Hepatic stellate cell (primary cell): Measurements from ENCODE around the gene NKRF.

Experiments
- DNase-seq: peaks from one replicate; pipeline ENCODE4 v3.0.0; 2011; ENCODE audit warnings: low spot score

The NKRF gene

DNA sequence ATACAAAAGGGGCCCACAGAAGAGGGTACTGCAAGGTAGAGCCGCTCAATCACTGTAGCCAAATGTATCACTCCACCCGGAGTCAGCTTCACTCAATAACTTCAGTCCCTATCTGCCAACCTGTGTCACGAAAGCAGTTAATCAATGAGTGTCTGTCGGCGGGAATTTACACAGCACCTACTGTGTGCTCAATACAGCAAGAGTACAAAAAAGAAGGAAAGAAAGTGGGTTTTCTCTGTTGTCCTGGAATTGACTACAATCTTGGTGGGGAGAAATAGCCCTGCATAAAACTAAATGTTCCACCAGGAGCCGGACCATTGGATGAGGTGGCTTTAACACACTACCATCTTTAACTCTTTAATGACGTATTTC is 780 bp upstream of the NKRF start:
- DNase-seq = no peak

DNA sequence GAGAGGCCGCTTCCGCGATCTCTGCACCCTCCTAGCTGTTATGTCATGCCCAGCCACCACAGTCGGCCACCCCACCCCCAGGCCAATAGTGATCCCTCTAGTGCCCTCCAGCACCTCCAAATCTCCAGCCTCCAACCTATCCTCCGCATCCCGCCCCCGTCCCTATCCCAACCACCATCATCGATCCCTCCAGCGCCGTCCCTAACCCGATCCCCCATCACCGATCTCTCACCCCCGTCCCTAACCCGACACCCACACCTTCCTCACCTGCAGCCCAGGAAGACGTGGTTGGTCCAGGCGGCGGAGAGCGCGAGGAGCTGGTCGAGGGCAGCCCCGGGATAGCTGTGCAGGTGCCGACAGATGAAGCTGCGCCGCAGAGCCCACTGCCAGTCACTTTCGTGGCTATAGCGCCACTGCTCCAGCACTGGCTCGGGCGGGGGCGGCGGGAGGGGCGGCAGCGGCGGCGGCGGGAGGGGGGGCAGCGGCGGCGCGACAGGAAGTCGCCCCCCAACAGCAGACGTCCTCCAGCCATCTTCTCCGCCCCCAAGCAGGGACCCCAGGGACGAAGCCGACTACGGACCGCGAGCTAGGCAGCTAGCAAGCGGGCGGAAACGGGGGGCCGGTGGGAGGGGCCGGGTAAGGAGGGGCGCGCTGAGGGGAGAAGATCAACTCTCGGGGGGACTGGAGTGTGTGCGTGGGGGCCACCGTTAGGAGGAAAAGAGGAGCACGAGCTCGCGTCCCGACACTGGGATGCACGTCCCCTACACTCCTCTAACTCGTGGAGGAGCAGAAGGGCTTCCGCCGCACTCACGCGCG is 552 bp downstream of the NKRF start:
- no peak for DNase-seq

DNA sequence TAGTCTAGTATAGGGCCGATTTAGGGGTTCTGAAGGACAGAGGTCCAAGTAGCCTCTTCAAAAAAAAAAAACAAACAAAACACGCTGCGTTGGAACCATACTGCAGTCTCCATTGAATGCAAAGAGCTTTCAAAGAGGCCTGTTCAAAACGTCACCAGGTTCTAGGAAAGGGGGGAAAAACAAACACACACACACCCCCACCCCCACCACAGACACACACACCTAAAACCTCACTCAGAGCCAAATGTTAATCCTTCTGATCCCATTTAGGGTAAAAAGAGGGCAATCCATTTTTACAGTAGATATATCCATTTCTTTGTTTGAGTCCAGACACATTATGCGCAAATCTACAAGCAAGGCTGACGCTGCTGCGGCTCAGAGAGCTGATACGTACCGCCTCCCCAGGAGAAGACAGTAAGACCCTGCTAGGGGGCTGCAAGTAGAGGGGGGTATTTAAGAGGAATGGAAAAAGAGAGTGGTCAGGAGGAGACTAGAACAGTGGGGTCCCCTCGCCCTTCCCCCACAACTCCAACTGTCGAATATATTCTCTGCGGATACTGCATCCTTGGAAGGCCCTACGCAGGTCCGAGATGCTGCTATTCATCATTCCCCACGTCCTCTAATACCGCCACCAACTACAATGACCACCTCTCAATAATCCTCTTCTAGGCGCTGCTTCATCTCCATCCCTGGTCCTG is 1.3 kb downstream of the NKRF start:
- DNase-seq = no peak

DNA sequence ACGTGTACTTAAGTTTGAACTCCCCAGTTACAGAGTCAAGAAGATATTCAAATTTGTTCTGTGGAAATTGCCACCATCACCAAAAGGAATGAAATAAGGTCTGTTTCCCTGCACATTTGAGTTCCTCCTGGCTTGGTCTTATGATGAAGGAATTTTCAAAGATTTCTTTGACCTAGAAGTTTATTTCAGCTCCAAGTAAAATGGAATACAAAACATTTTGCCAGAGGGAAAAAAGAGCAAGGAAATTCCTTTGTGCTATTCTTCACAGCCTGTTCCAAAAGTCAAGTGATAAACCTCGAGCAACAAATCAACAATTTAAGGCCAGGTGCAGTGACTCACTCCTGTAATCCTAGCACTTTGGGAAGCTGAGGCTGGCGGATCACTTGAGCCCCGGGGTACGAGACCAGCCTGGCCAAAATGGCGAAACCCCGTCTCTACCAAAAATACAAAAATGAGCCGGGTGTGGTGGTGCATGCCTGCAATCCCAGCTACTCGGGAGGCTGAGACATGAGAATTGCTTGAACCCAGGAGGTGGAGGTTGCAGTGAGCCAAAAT is 3.4 kb downstream of the NKRF start:
- DNase-seq = no peak

DNA sequence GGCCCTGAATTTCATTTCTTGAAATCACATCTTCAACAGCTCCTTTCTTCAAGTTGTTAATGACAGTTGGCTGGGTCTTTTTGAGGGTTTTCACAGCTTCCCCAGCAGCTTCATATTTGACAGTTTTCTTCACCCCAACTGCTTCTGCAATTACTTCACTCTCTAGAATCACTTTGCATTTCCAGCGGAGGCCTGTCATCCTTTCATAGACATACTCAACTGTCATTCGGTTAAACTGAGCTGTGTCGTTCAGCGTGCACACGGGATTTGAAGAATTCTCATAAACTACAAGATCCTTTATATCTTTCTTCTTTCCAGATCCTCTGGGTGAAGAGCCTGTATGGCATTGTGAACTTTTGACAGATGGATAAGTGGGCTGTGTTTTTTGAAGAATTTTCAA is 16.4 kb downstream of the NKRF start:
- DNase-seq = no peak

DNA sequence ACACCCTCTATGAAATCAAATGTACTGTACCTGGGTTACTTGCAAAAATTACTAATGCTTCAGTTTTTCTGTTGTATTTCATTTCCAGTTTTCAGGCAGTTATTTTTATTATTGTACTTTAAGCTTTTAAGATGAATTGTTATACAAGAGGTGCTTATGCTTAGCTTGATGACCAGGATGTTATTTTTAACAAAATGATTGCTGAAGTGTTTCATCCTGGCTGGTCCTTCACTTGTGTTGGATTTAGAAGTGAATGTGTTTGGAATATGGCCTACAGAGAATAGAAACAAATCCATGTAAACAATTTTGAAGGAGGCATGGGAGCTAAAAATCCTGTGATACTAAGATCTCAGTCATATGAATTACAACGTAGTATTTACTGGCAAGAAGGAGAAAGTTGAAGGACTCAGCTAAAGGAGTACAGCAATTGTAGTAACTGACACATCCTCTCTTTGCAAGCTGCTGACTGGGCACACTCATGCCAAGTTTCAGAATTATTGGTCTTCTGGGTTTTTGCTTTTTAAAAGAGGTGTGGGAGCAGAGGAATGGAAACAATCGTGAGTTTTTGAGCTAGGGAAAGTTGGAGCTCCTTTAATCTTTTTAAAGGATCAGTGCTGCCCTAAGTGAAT is 22.7 kb downstream of the NKRF start:
- no peak for DNase-seq

DNA sequence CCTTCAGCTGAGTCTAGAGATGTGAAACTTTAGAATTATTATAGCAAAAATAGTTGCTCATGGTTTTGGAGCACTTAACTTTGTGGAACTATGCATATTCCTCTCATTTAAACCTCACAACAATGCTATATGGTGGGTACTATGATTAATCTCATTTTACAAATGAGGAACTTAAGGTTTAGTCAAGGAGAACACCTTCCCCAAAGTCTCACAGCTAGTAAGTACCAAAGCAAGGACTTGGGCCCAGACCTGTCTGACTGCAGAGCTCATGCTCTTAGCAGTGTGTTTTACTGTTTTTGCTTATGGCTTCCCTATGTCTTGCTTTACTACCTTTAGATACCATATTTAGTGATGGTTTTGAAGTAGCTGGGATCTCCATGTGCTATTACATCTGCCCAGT is 26.8 kb downstream of the NKRF start:
- DNase-seq = no peak

DNA sequence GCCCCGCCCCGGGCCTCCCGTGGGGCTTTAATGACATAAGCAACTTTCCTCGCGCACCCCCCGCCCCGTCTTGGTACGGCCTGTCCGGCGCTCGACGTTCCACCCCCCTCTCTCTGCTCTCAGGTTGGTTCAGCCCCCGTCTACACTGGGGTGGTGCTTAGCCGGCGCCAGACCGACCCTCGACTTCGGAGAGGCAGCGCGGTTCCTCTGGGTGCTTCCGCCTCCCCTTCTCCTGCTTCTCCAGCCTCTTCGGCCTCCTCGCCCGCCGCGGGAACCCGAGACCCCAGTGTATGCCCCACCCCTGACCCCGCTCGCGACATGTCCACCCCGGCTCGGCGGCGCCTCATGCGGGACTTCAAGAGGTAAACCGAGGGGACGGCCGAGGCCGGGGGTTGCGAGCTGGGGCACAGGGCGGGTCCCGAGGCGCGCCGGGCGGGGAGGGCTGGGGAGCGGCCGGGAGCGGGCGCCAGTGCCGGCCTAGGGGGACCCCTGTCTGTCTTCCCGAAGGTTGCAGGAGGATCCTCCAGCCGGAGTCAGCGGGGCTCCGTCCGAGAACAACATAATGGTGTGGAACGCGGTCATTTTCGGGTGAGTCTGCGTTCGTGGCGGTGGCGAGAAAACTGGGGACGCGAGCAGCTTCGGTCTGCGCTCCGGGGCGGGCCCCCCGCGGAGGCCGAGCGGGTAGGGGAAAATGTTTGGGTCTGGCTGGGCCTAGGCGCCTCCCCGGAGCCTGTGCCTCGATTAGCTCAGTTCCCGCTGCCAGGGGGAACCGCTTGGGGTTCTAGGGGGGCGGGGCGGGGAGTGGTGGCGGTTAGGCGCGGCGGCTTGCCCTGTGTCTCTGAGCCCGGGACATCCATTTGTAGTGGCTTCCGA is 31.6 kb downstream of the NKRF start, which contains the start of gene UBE2A:
Gene UBE2A (plus strand): TSS at position 170 of the 873 bp plus-strand sequence. CDS start 149 bp downstream, at position 319.
- peak; percentile 88 for DNase-seq

DNA sequence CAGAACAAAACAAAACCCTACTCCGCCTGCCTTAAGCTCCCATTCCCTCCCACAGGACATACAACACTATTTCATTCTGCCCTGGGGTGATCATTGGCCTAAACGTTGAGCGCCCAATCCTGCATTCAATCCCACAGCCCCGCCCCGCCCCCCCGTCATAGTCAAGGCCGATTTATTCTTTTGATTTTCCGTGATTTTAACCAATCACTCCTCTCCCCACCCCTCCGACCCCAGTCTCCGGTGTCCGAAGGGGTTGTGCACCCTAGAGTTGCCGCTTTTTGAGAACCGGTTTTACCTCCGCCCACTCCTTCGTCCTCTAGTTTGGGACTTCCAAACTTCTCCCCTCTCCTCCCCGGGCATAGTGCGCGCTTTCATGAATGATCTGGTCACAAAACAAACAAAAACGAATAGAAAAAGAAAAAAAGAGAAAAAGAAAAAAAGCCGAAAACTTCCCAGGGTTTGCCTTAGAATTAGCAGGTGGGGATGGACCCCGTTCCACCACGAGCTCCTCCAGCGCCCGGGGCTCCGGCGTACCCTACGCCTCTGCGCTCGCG is 32.3 kb downstream of the NKRF start:
- DNase-seq = peak; percentile 50

DNA sequence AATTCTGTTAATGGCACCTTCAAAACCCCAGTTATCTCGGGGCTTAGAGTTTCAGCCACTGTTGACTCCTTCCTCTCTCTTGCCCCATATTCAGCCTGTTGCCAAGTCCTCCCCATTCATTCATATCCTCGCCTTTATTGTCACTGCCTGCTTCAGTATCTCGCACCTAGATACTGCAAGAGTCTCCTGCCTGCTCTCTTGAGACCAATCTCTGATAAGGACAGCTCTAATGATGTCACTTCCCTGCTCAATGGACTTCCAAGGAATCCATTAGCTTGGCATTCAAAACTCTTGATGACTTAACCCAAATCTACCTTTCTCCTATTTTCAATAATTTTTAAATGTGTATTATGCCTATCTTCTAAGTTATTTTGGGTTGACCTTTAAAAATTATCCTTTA is 33.0 kb downstream of the NKRF start:
- DNase-seq = peak; percentile 7

DNA sequence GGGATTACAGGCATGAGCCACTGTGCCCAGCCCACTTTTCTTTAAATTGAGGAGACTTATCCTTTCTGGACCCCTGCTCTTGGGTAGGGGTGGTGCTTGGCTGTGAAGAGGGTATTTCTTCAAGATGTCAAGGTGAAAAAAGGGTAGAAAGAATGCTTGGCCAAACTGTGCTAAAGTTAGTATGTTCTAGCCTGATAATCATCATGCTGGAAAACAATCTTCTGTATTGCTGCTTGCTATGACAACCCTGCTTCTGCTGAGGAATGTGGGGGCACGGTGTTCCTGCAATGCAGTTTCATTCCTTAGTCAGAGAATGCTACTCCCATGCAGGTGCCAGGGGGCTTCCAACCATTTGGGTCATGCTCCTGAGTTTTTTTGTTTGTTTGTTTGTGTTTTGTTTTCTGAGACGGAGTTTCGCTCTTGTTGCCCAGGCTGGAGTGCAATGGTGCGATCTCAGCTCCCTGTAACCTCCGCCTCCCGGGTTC is 35.8 kb downstream of the NKRF start:
- no peak for DNase-seq

DNA sequence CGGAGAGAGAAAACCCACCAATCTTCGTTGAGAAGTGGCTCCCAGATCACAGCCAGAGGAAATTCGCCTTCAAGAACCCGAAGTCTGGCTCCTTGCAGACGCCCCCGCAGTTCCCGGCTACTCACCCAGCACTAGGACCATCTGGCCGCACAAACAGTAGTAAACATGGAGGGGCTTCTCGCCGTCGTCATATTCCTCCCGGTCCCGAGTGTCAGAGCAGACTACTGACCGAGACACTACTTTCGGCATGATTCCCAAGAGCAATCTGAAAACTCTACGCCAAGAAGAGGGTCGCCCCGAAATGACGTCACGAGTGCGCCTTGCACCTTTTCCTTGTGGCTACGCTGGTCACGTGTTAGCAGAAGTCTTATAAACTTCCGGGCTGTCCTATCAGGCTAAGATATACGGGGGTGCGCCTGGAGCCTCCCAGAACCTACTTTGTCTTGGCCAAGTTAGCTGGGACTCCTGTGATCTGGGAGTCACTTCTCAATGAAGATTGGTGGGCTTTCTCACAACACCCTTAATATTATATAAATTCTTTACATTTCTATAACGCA is 41.0 kb downstream of the NKRF start, which contains the start of gene STEEP1:
Gene STEEP1 (minus strand): TSS at position 303 of the 557 bp plus-strand sequence. CDS start 54 bp downstream, at position 249.
- peak; percentile 81 for DNase-seq

DNA sequence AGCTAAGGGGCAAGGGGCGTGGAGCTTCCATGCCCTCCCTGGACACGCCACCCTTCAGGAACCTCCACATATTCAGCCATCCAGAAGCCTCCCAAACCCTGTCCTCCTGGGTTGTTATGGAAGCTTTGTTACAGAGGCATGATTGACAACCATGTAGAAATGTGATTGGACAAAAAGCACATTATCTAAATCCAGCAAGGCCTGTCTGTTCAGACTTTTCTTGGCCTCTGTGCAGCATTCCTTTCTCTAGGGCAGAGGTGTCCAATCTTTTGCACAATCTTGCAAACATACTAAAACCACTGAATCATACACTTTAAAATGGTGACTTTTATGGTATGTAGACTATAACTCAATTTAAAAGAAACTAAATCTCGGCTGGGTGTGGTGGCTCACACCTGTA is 53.7 kb downstream of the NKRF start:
- DNase-seq = no peak

DNA sequence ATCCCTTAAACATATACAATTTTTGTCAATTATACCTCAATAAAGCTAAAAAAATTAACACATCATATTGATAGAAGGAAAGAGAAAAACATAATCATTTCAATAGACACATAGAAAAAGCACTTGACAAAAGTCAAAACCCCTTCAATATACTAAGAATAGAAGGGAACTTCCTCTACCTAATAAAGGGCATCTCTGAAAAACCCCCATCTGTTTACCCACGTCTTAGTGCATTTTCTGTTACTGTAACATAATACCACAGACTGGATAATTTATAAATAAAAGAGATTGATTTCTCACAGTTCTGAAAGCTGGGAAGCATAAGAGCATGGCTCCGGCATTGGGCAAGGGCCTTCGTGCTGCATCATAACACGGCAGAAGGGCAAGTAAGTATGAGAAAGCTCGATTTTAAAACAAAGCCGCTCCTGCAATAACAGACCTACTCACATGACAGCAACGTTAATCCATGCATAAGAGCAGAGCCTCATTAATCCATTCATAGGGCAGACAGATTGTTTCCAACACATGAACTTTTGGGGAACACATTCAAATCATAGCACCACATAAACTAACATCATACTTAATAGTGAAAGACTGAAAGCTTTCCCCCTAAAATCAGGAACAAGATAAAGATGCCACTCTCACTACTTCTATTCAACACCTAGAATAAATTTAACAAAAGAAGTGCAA is 56.8 kb downstream of the NKRF start:
- no peak for DNase-seq

DNA sequence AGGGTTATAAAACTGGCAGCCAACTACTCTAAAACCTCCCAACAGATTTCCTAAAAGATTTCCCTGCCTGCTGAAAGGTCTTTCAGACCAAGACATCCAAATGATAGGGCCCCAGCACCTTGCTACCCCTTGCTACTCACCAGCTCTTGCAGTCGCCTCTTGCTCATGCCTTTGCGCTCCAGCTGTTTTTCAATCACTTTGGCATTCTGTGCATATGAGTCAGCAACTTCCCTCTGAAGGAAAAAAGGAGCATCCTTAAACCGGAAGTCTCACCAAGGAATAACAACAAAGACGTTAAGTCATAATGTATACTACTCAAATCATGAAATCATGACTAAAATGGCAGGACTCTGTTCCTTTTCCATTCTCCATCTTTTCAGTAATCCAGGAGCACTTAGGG is 65.0 kb downstream of the NKRF start:
- DNase-seq = peak; percentile 57

DNA sequence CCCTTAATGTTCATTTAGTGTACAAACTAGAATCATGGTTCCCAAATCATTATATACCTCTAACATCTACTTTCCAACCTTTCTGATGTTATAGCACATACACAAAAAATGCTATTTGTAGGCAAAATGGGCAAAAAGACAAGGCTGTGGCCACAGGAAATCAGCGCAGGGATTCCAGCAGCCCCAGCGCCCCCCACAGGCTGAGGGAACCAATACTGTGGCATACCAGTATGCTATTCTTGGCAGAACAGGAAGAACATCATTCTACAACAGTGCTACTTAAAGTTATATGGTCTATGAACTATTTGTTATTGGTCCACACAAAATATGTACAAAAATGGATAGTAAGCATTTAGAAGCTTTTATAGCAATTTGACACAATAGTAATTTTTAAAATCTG is 66.4 kb downstream of the NKRF start:
- DNase-seq = no peak
